ENCODE results near the gene SOX5. TPM values are rescaled to one million over a fixed set of nuclear protein-coding genes. Genes with fewer than 3 reads are reported as not detected.

The SOX5 gene
- total RNA-seq, 1 donor from 2014 or later, result 20.1 TPM

DNA sequence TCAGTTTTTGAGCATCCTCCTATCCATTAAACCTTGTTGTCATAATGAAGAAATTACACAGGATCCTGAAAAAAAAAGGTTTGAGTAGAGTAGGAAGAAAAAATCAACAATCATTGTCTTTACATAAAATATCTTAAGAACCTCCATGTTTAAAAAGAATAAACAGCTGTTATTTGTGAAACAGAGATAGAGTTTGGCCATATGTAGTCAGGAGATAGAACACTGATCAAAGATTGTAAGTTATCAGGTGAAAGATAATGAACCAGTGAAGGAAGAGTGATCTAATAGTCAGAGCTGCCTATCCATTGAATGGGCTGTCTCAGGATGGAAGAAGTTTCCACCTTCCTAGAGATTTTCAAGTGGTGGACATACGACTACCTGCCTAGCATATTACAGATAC is 397.1 kb downstream of the SOX5 start:
- Histone ChIP-seq H3K27ac (no peak overlapping the region), H3K27me3 (no peaks in the 10 kb centered on the region), H3K36me3 (no peaks in the 10 kb centered on the region), H3K4me1 (no peaks in the 10 kb centered on the region), H3K4me3 (no peak overlapping the region), H3K9me3 (no peaks in the 10 kb centered on the region)
- intact Hi-C loops (cut with DNase I), result no loop called here
- no peak for TF ChIP-seq CTCF (IDR thresholded peaks at IDR 0.05)
- ATAC-seq (no peak), DNase-seq (no peak)

GRCh38 chr12:23550753-23551152 is 398.7 kb downstream of the SOX5 start:
- ATAC-seq (no peak), DNase-seq (no peak)
- H3K9me3 ChIP-seq, result no peaks in the 10 kb centered on the region
- H3K27ac ChIP-seq, result no peak overlapping the region
- no peaks in the 10 kb centered on the region for H3K36me3 ChIP-seq
- no peaks in the 10 kb centered on the region for H3K27me3 ChIP-seq
- no peaks in the 10 kb centered on the region for H3K4me1 ChIP-seq
- no peak overlapping the region for H3K4me3 ChIP-seq
- no peak for TF ChIP-seq CTCF (IDR thresholded peaks at IDR 0.05)
- intact Hi-C loops (cut with DNase I), result no loop called here

- H3K36me3 ChIP-seq, result no peaks in the 10 kb centered on the region
- H3K27ac ChIP-seq, result no peak overlapping the region
- H3K9me3 ChIP-seq, result no peaks in the 10 kb centered on the region
- H3K4me1 ChIP-seq, result no peaks in the 10 kb centered on the region
- H3K4me3 ChIP-seq, result no peak overlapping the region
- TF ChIP-seq CTCF (IDR thresholded peaks at IDR 0.05), result no peak
- no peak for DNase-seq
- no peaks in the 10 kb centered on the region for H3K27me3 ChIP-seq
- intact Hi-C loops (cut with DNase I), result no loop called here
- no peak for ATAC-seq
Observed at GRCh38 chr12:23548742-23549141, 400.7 kb downstream of the SOX5 start.

DNA sequence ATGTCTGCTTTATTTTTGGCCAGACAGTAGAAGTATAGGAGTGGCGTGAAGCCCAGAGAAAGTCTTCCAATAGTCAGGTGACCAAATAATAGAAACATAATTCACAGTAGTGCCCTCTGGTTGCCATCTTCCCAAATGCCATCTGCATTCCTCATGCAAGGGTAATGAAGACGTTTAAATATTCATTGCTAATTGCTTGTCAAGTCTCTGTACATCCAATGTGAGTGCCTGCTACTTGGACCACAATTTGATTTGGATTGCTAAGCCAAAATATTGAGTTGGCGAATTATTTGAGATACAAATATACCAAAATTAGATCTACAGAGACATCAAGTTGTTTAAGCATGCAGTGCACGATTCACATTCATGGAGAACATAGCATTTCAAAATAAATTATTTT is 402.7 kb downstream of the SOX5 start:
- H3K36me3 ChIP-seq, result no peaks in the 10 kb centered on the region
- no peaks in the 10 kb centered on the region for H3K27me3 ChIP-seq
- no peak for TF ChIP-seq CTCF (IDR thresholded peaks at IDR 0.05)
- no peaks in the 10 kb centered on the region for H3K9me3 ChIP-seq
- intact Hi-C loops (cut with DNase I), result no loop called here
- H3K4me1 ChIP-seq, result no peaks in the 10 kb centered on the region
- no peak for ATAC-seq
- H3K27ac ChIP-seq, result no peak overlapping the region
- H3K4me3 ChIP-seq, result no peak overlapping the region
- no peak for DNase-seq

DNA sequence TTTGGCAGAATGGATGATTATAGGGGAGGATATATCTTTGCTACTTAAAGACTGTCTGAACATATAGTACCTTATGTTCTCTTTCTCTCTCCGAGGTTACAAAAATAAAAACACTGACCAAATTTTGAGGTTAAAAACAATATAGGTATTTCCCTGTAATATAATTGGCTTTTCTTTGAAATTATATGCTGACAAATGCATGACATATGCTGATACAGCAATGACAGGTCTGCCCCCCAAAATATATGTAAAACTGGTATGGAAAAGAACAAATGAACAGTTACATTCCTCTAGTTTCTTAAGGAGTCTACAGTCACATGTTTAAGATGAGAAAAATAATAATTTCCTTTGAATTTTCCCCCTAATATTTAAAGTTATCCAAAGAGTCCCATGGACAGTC is 405.7 kb downstream of the SOX5 start:
- intact Hi-C loops (cut with DNase I), result no loop called here
- no peak for DNase-seq
- Histone ChIP-seq H3K27ac (no peak overlapping the region), H3K9me3 (no peaks in the 10 kb centered on the region), H3K36me3 (no peaks in the 10 kb centered on the region), H3K27me3 (no peaks in the 10 kb centered on the region), H3K4me3 (no peak overlapping the region), H3K4me1 (no peaks in the 10 kb centered on the region)
- no peak for TF ChIP-seq CTCF (IDR thresholded peaks at IDR 0.05)
- ATAC-seq, result no peak

DNA sequence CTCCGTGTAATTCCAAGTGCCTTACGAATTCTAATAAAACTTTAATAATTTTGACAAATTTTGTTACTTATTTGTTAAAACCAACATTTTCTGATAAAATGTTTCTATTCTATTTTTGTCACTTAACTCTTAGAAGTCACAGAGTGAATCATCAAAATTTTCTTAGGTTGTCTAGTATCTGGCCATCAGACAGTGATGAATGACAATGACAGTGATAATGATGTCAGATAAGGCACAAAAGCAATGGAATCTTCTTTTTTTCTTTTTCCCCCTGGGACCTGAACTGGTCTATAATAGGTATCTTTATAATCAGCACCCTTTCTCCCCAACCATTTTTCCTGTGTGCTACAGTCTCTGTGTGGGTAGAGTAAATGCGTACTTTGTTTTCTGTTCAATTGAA is 407.3 kb downstream of the SOX5 start:
- no peak for TF ChIP-seq CTCF (IDR thresholded peaks at IDR 0.05)

More for the DNA sequence above, 407.3 kb downstream of the SOX5 start:
- no peaks in the 10 kb centered on the region for H3K4me1 ChIP-seq
- ATAC-seq (no peak), DNase-seq (no peak)
- H3K9me3 ChIP-seq, result no peaks in the 10 kb centered on the region
- H3K27ac ChIP-seq, result no peak overlapping the region
- intact Hi-C loops (cut with DNase I), result no loop called here
- no peak overlapping the region for H3K4me3 ChIP-seq
- no peaks in the 10 kb centered on the region for H3K27me3 ChIP-seq
- H3K36me3 ChIP-seq, result no peaks in the 10 kb centered on the region

Measured in upper lobe of right lung (tissue), 1 donor.